Spleen (tissue), 11 donors: ENCODE results near the gene KCNE1. TPM values are rescaled to one million over a fixed set of nuclear protein-coding genes. Genes with fewer than 3 reads are reported as not detected.

ENCODE experiments used
- DNase-seq: peaks from one replicate; pipeline ENCODE4 v3.0.0-alpha.2; 2020
- H3K27ac ChIP-seq, 8 donors: fragments of 200-600 bp; sonication (generic) in 7 of 8; 1 replicate in 4 of 8; 2 replicates in 4 of 8; pipeline versions ENCODE4 v1.5.0 to v1.8.0; 2016 to 2021; ENCODE audit warnings: inconsistent platforms in 4 of 8, mild to moderate bottlenecking in 4 of 8, moderate library complexity in 1 of 8
- H3K27me3 ChIP-seq, 7 donors: fragments of 200-600 bp; sonication (generic) in 6 of 7; replicated peaks in 1 of 7; 1 replicate in 4 of 7; 2 replicates in 3 of 7; pipeline versions ENCODE4 v1.5.0 to v1.8.0; 2016 to 2021; ENCODE audit warnings: inconsistent platforms in 3 of 7, mild to moderate bottlenecking in 1 of 7
- H3K36me3 ChIP-seq, 6 donors: fragments of 200-600 bp; sonication (generic) in 5 of 6; 1 replicate in 4 of 6; 2 replicates in 2 of 6; pipeline versions ENCODE4 v1.5.0 to v1.8.0; 2016 to 2021; ENCODE audit warnings: inconsistent platforms in 2 of 6
- H3K4me1 ChIP-seq, 6 donors: fragments of 200-600 bp; sonication (generic) in 5 of 6; 1 replicate in 3 of 6; 2 replicates in 3 of 6; pipeline versions ENCODE4 v1.5.0 to v1.8.0; 2016 to 2021; ENCODE audit warnings: inconsistent platforms in 3 of 6
- H3K4me3 ChIP-seq, 8 donors: fragments of 200-600 bp; sonication (generic) in 7 of 8; 1 replicate in 4 of 8; 2 replicates in 4 of 8; pipeline versions ENCODE4 v1.5.0 to v1.8.0; 2016 to 2021; ENCODE audit warnings: inconsistent platforms in 4 of 8, mild to moderate bottlenecking in 4 of 8, moderate library complexity in 2 of 8
- H3K9me3 ChIP-seq, 8 donors: fragments of 200-600 bp; sonication (generic) in 7 of 8; 1 replicate in 4 of 8; 2 replicates in 4 of 8; pipeline versions ENCODE4 v1.5.0 to v1.8.0; 2016 to 2021; ENCODE audit warnings: inconsistent platforms in 4 of 8
- POLR2A ChIP-seq, 3 donors: fragments of 450-650 bp; IDR thresholded peaks; one replicate each; pipeline ENCODE4 v1.5.1; 2017; ENCODE audit warnings: antibody characterized with exemption in 3 of 3, mild to moderate bottlenecking in 1 of 3
- POLR2AphosphoS5 ChIP-seq, 3 donors: sonication (generic); formaldehyde crosslinking; IDR thresholded peaks; one replicate each; pipeline ENCODE4 v1.5.1; 2017; ENCODE audit warnings: antibody characterized with exemption in 3 of 3
- WGBS, 5 donors: extraction: QIAGEN DNeasy Blood & Tissue Kit in 3 of 5; methylation state at CpG; one replicate each; pipeline versions ENCODE4 v1.1.5 to v1.1.7; 2013 to 2018; 5-methylcytosine and 5-hydroxymethylcytosine counted together
- intact Hi-C: fragments of 100-400 bp; cut with DNase I; formaldehyde crosslinking; loops from one replicate; pipeline ENCODE4 v1.15.0; 2023; ENCODE audit warnings: low total_unique reads
- polyA plus RNA-seq, 3 donors: library from polyadenylated mRNA; stranded (reverse); fragments of 200-250 nt; gene quantifications; one replicate each; pipeline ENCODE4 v1.2.1, GENCODE V29; 2013
- total RNA-seq, 7 donors: library from RNA; depleted of rRNA in 3 of 7; stranded (reverse); fragments of >200 nt in 3 of 7; fragmentation: NEBNext Ultra II Directional in 4 of 7; extraction: Animal tissue kit (Norgen Biotek cat#: 25700) in 4 of 7; gene quantifications; one replicate each; pipeline versions ENCODE4 v1.1.0 to v1.2.1, GENCODE V29; 2016 to 2021
- TF ChIP-seq, protein P1 (sequence below), 11 experiments: fragments of 200-600 bp in 7 of 11; fragments of 450-650 bp in 4 of 11; sonication (generic) in 4 of 11; IDR thresholded peaks in 8 of 11; conservative IDR thresholded peaks in 3 of 11; 1 replicate in 7 of 11; 2 replicates in 4 of 11; pipeline versions ENCODE4 v1.4.0 to v1.8.0; 2016 to 2021; ENCODE audit warnings: antibody characterized with exemption in 11 of 11, inconsistent platforms in 4 of 11, mild to moderate bottlenecking in 1 of 11
- donor health status: healthy with polysubstance abuse.
- donor health status: DM: no; HTN: no; CAD: no; lungs with moderate emphysema.
- donor health status: DM: no; HTN: no; CAD: no.
- donor health status: Bipolar disorder and iron deficiency.
- donor health status: healthy.
- donor health status: DM: no; HTN: no; CAD: no.
- donor health status: DM: yes; HTN: yes; CAD: no.

Gene KCNE1
- total and polyA plus RNA-seq, 10 donors: 0.30 to 50.2 (median 8.1) TPM

DNA sequence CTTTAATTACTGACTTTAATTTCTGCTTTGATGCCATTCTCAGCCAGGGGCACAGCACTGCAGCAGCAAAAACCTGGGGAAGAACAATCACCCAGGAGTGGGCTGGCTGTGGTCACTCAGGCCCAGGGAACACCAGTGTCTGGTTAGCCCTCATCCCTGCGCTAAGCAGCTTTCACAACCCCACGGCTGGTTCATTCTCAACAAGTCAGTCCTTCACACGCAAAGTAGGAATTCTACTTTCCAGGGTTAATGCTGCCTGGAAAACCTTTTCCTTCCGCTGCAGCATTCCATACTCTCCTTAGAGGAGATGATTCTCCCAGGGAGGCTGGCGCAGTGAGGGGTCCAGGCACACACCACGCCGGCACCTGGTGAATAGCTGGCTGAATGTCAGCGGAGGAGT, 24.3 kb upstream of the KCNE1 start:
- Histone ChIP-seq H3K4me1 (peaks cover 3 to 40% (median 7%) of the 10 kb centered on the region in 6 donors), H3K27ac (no peak overlapping the region), H3K27me3 (no peaks in the 10 kb centered on the region), H3K36me3 (no peaks in the 10 kb centered on the region), H3K9me3 (no peaks in the 10 kb centered on the region), H3K4me3 (no peak overlapping the region)
- intact Hi-C loops: no loop called here
- no peak for DNase-seq
- WGBS, 5 donors: 92 to 98% (median 94%) methylated on average over 8 of the region's 8 CpGs
- TF ChIP-seq POLR2AphosphoS5 (IDR thresholded peaks at IDR 0.05): no peak
- no peak for TF ChIP-seq POLR2A (IDR thresholded peaks at IDR 0.05)
- TF ChIP-seq, protein P1, sequence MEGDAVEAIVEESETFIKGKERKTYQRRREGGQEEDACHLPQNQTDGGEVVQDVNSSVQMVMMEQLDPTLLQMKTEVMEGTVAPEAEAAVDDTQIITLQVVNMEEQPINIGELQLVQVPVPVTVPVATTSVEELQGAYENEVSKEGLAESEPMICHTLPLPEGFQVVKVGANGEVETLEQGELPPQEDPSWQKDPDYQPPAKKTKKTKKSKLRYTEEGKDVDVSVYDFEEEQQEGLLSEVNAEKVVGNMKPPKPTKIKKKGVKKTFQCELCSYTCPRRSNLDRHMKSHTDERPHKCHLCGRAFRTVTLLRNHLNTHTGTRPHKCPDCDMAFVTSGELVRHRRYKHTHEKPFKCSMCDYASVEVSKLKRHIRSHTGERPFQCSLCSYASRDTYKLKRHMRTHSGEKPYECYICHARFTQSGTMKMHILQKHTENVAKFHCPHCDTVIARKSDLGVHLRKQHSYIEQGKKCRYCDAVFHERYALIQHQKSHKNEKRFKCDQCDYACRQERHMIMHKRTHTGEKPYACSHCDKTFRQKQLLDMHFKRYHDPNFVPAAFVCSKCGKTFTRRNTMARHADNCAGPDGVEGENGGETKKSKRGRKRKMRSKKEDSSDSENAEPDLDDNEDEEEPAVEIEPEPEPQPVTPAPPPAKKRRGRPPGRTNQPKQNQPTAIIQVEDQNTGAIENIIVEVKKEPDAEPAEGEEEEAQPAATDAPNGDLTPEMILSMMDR (IDR thresholded peaks at IDR 0.05 in 8 of 11, conservative IDR thresholded peaks at IDR 0.05 in 3 of 11): no peak

DNA sequence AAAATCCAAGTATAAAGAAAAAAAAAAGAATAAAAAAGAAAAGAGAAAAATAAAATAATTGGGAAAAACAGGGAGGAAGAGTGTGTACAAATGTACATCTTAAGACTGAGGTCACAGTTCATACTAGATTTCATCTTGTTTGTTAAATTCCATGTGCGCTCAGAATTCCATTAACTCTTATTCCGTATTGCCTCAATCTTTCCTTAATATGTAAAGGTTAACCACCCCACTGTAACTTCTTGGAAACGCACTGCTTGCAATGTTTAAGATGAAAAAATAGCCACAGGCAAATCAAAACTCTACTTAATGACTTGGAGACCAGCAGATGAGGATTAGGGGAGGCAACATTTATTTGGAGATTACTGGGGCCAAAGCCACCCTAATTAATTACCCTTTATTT, 23.9 kb upstream of the KCNE1 start:
- H3K27me3 ChIP-seq: no peaks in the 10 kb centered on the region
- H3K4me3 ChIP-seq: no peak overlapping the region
- intact Hi-C loops: no loop called here
- WGBS, 5 donors: 86 to 97% (median 92%) methylated on average over 3 of the region's 3 CpGs
- H3K4me1 ChIP-seq: peaks cover 3 to 40% (median 7%) of the 10 kb centered on the region in 6 donors
- no peaks in the 10 kb centered on the region for H3K9me3 ChIP-seq
- no peaks in the 10 kb centered on the region for H3K36me3 ChIP-seq
- no peak overlapping the region for H3K27ac ChIP-seq
- TF ChIP-seq POLR2A (IDR thresholded peaks at IDR 0.05) (no peak), POLR2AphosphoS5 (IDR thresholded peaks at IDR 0.05) (no peak)
- TF ChIP-seq, protein P1 (IDR thresholded peaks at IDR 0.05 in 8 of 11, conservative IDR thresholded peaks at IDR 0.05 in 3 of 11): no peak
- DNase-seq: no peak

DNA sequence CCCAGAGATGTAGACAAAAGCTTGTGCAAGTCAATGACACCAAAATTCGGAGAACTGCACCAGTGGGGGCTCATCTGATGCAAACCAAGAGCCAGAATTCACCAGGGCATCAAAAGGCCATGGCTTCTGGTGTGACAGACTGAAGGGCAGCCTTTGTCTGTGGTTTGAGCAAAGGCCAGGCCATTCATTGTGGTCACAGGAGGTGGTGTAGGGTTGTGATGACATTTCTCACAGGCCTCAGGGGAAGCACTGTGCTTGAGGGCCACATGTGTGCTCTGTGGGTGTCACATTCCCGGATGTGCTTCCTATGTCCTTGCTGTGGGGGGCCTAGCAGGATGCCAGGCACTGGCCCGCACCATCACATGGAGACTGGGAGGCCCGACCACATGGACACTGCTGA, 22.5 kb upstream of the KCNE1 start:
- H3K4me3 ChIP-seq: no peak overlapping the region
- H3K36me3 ChIP-seq: no peaks in the 10 kb centered on the region
- TF ChIP-seq POLR2AphosphoS5 (IDR thresholded peaks at IDR 0.05): peak; percentile 13 to 39 (median 35)
- TF ChIP-seq POLR2A (IDR thresholded peaks at IDR 0.05): no peak
- TF ChIP-seq, protein P1 (IDR thresholded peaks at IDR 0.05 in 8 of 11, conservative IDR thresholded peaks at IDR 0.05 in 3 of 11): no peak
- intact Hi-C loops: no loop called here
- no peaks in the 10 kb centered on the region for H3K27me3 ChIP-seq
- peaks cover 3 to 40% (median 7%) of the 10 kb centered on the region in 6 donors for H3K4me1 ChIP-seq
- peak overlapping the region in 2 of 8 donors; percentile 1 to 45 for H3K27ac ChIP-seq
- WGBS, 5 donors: 39 to 62% (median 49%) methylated on average over 2 to 4 of the region's 4 CpGs
- DNase-seq: no peak
- H3K9me3 ChIP-seq: no peaks in the 10 kb centered on the region

DNA sequence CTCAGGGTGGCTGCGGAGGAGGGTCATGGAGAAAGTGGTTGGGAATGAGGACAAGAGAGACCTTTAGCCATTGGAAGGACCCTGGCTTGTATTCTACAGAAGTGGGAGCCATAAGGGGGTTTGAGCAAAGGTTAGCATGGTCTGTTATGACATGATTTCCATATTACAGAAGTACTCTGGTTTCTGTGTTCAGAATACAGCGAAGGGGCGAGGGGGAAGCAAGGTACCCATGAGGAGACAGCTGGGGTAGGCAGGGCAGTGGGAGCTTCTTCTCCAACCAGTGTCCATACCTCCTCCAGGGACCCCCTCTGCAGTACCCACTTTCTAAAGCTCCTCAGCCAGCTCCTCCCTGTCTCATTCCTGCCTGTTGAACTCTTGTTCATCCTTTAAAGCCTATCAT, 21.9 kb upstream of the KCNE1 start:
- WGBS, 5 donors: 63 to 85% (median 80%) methylated on average over 3 of the region's 3 CpGs
- intact Hi-C loops: no loop called here
- no peak for TF ChIP-seq POLR2A (IDR thresholded peaks at IDR 0.05)

DNA sequence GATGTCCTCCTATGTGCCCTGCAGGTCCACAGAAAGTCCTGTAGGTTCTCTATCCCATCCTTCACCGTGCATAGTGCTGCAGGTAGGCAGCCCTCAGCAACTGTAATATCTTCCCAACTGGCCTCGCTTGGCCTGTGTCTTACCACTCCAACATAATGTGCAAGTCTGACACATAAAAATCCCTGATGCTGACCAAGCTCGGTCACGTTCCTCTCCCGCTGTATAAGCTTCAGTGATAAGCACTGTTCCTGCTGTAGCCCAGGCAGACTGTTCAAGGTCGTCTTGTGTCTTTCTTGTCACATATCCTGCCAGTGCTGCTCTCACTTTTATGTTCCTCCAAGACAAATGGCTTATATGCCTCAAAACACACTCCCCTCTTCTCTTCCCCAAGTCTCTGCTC, 19.4 kb upstream of the KCNE1 start:
- no peak for DNase-seq
- WGBS, 5 donors: 74 to 89% (median 83%) methylated on average over 6 of the region's 6 CpGs
- intact Hi-C loops: no loop called here
- H3K27me3 ChIP-seq: no peaks in the 10 kb centered on the region
- H3K4me3 ChIP-seq: no peak overlapping the region
- no peak overlapping the region for H3K27ac ChIP-seq
- H3K9me3 ChIP-seq: peaks cover 0 to 6% (median 0%) of the 10 kb centered on the region in 8 donors
- no peaks in the 10 kb centered on the region for H3K36me3 ChIP-seq
- TF ChIP-seq, protein P1 (IDR thresholded peaks at IDR 0.05 in 8 of 11, conservative IDR thresholded peaks at IDR 0.05 in 3 of 11): no peak
- no peak for TF ChIP-seq POLR2AphosphoS5 (IDR thresholded peaks at IDR 0.05)
- no peak for TF ChIP-seq POLR2A (IDR thresholded peaks at IDR 0.05)
- peaks cover 4 to 38% (median 17%) of the 10 kb centered on the region in 6 donors for H3K4me1 ChIP-seq

More for the DNA sequence above, 21.9 kb upstream of the KCNE1 start:
- no peaks in the 10 kb centered on the region for H3K27me3 ChIP-seq
- peaks cover 3 to 40% (median 7%) of the 10 kb centered on the region in 6 donors for H3K4me1 ChIP-seq
- peak overlapping the region in 1 of 8 donors; percentile 45 for H3K27ac ChIP-seq
- no peak overlapping the region for H3K4me3 ChIP-seq
- no peaks in the 10 kb centered on the region for H3K9me3 ChIP-seq
- no peak for DNase-seq
- no peaks in the 10 kb centered on the region for H3K36me3 ChIP-seq
